HG02973 (cell line): ENCODE measurements around the gene HBA2.
"Not testable (repeated sequence)": the region's sequence is repeated elsewhere in the genome, so short reads cannot be mapped to it uniquely, and the experiment has no call there.

Experiments
- ATAC-seq: cut with Tn5 transposase; IDR thresholded peaks from one replicate; pipeline ENCODE4 v1.9.1; 2021; ENCODE audit warnings: moderate library complexity; ENCODE audit not compliant: unreplicated experiment

The HBA2 gene

GRCh38 chr16:173928-174769, 1.5 kb downstream of the HBA2 start:
- not testable (repeated sequence) for ATAC-seq

GRCh38 chr16:175011-175949, 2.6 kb downstream of the HBA2 start:
- ATAC-seq = no peak

DNA sequence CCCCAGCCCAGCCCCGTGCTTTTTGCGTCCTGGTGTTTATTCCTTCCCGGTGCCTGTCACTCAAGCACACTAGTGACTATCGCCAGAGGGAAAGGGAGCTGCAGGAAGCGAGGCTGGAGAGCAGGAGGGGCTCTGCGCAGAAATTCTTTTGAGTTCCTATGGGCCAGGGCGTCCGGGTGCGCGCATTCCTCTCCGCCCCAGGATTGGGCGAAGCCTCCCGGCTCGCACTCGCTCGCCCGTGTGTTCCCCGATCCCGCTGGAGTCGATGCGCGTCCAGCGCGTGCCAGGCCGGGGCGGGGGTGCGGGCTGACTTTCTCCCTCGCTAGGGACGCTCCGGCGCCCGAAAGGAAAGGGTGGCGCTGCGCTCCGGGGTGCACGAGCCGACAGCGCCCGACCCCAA, 3.3 kb downstream of the HBA2 start:
- ATAC-seq = not testable (repeated sequence)

DNA sequence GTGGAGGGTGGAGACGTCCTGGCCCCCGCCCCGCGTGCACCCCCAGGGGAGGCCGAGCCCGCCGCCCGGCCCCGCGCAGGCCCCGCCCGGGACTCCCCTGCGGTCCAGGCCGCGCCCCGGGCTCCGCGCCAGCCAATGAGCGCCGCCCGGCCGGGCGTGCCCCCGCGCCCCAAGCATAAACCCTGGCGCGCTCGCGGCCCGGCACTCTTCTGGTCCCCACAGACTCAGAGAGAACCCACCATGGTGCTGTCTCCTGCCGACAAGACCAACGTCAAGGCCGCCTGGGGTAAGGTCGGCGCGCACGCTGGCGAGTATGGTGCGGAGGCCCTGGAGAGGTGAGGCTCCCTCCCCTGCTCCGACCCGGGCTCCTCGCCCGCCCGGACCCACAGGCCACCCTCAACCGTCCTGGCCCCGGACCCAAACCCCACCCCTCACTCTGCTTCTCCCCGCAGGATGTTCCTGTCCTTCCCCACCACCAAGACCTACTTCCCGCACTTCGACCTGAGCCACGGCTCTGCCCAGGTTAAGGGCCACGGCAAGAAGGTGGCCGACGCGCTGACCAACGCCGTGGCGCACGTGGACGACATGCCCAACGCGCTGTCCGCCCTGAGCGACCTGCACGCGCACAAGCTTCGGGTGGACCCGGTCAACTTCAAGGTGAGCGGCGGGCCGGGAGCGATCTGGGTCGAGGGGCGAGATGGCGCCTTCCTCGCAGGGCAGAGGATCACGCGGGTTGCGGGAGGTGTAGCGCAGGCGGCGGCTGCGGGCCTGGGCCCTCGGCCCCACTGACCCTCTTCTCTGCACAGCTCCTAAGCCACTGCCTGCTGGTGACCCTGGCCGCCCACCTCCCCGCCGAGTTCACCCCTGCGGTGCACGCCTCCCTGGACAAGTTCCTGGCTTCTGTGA, 4.1 kb downstream of the HBA2 start, which contains the start of gene HBA1:
Gene HBA1 (plus strand): TSS at position 204 of the 906 bp plus-strand sequence. CDS start 37 bp downstream, at position 241.
- not testable (repeated sequence) for ATAC-seq

DNA sequence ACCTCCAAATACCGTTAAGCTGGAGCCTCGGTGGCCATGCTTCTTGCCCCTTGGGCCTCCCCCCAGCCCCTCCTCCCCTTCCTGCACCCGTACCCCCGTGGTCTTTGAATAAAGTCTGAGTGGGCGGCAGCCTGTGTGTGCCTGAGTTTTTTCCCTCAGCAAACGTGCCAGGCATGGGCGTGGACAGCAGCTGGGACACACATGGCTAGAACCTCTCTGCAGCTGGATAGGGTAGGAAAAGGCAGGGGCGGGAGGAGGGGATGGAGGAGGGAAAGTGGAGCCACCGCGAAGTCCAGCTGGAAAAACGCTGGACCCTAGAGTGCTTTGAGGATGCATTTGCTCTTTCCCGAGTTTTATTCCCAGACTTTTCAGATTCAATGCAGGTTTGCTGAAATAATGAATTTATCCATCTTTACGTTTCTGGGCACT, 4.7 kb downstream of the HBA2 start:
- no peak for ATAC-seq

- no peak for ATAC-seq
Measured at GRCh38 chr16:177981-178667, 5.4 kb downstream of the HBA2 start.

DNA sequence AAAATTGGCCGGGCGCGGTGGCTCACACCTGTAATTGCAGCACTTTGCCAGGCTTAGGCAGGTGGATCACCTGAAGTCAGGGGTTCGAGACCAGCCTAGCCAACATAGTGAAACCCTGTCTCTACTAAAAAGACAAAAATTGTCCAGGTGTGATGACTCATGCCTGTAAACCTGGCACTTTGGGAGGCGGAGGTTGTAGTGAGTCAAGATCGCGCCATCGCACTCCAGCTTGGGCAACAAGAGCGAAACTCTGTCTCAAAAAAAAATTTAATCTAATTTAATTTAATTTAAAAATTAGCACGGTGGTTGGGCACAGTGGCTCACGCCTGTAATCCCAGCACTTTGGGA, 6.0 kb downstream of the HBA2 start:
- no peak for ATAC-seq

DNA sequence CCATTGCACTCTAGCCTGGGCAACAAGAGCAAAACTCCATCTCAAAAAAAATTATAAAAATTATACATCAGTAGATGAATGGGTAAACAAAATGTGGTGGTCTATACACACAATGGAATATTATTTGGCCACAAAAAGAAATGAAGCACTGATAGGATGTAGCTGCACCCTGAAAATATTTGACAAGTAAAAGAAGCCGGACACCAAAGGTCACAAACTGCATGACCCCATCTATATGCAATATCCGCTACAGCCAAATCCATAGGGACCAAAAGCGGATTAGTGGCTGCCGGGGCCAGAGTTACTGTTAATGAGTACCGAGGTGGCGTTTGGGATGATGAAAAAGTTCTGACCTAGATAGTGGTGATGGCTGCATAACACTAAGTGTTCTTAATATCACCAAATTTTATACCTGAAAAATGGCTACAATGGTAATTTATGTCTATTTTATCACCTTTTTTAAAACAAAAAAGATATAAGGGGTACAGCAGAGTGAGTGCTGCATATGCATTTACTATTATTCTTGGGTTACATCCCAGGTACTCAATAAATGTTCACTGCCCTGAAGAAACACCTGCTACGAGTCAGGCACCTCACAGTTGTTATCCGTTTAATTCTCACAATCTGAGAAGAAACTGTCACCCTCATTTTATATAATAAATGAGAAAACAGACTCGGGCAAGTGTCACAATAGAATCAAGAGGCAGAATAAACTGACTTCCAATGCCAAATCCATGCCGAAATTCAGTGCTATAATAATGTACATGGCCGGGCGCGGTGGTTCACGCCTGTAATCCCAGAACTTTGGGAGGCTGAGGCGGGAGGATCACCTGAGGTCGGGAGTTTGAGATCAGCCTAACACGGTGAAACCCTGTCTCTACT, 6.8 kb downstream of the HBA2 start:
- ATAC-seq = no peak

GRCh38 chr16:180101-180675, 7.5 kb downstream of the HBA2 start, which contains the start of gene HBQ1:
HBQ1 (plus strand) TSS chr16:180459; CDS start chr16:180487, 28 bp downstream.
- no peak for ATAC-seq

GRCh38 chr16:180681-181564, 8.2 kb downstream of the HBA2 start:
- no peak for ATAC-seq

DNA sequence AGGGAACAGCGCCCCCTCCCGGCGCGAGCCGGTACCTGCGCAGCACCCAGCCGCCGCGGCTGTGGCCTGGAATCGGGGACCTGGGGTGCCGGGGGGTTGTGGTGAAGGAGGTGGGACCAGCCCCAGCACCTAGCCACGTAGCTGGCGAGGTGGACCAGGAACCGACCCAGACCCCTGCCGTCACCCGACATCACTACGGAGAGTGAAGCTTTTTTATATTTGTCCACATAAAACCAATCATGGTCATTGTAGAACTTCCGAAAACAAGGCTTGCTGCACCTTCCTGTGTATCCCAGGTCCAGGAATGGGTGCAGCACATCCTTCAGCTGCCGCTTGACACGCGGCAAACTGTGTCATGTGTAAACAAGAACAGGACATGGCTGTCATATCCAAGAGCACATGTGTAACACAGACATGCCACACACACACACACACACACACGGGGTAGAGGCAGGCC, 8.9 kb downstream of the HBA2 start:
- ATAC-seq = no peak

DNA sequence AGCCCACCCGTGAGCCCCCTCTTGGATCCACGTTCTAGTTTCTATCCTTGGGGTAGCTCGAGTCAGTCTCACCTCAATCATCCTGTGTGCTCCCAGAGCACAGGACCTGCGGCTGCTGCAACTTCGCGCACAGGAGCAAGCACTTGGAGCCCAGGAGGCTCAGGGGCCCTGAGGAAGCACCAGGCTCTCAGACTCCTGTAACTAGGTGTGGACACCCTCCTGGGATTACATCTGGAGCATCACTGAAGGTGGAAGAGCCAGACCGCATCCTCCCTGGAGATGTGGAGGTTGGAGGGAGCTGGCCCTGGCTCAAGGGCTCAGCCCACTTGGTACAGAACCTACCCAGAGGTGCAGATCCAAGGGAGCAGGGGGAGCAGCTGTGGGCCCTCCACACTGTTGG, 10.3 kb downstream of the HBA2 start:
- ATAC-seq = no peak

GRCh38 chr16:185213-185612, 12.5 kb downstream of the HBA2 start:
- no peak for ATAC-seq

- ATAC-seq = no peak
Measured at GRCh38 chr16:185691-186090, 13.0 kb downstream of the HBA2 start.

DNA sequence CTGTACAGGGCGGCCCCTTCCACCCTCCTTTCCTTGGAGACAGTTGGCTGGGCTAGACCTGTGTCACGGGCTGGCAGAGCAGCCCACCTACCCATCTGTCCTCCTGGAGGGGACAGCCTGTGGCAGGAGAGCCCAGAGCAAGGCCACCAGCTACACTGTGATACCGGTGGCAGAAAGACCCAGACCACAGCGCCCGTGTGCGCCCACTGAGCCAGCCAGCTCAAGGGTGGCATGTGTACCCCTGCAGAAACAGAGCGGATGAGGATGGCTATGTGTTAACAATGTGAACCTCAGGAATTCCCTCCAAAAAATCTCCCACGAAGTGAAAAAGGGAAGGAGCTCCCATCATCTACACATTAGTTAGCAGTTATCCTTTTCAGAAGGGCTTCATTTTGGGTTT, 14.7 kb downstream of the HBA2 start:
- ATAC-seq = no peak

GRCh38 chr16:188674-189073, 16.0 kb downstream of the HBA2 start:
- no peak for ATAC-seq

GRCh38 chr16:189604-190186, 17.0 kb downstream of the HBA2 start:
- ATAC-seq = no peak
